GM18505 (cell line): ENCODE measurements around the gene TCF12.

Experiments
- ATAC-seq: cut with Tn5 transposase; IDR thresholded peaks from one replicate; pipeline ENCODE4 v1.9.1; 2021; ENCODE audit not compliant: unreplicated experiment
- POLR2A ChIP-seq: IDR thresholded peaks from 4 replicates; pipeline ENCODE4 v1.6.1; 2011; ENCODE audit warnings: borderline replicate concordance; ENCODE audit not compliant: insufficient read depth, insufficient read length; ENCODE audit errors: extremely low read depth

TCF12 gene

DNA sequence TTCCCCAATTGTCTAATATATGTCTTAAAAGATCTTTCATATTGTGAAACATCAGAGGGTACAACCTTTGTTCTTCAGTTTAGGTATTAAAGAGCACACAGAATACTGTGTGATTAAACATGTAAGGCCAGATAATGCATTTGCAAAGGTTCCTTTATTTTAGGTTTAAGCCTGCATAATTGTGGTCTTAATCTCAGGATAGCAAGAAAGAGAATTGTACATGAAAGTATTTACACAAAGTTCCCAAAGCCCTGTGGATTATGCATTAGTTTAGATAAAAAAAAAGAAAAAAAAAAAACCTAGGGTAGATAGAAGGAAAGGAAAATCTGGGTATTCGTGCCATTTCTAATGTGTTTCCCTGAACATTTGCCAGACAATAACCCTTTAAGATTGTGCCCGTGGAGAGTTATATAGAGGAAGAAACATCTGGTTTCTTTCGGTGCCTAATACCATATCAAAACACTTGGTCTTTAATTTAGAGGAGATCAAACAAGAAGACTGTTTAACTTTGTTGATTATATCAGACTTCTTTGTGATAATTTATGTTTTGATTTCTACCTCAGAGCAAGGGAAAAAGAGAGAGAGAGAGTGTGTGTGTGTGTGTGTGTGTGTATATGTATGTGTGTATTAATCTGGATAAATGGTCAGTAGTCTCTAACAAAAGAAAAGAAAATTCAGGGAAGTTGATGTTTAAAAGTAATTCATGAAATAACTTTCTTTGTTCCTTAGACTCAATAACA, 318.3 kb downstream of the TCF12 start:
- no peak for ATAC-seq
- TF ChIP-seq POLR2A: no peak

DNA sequence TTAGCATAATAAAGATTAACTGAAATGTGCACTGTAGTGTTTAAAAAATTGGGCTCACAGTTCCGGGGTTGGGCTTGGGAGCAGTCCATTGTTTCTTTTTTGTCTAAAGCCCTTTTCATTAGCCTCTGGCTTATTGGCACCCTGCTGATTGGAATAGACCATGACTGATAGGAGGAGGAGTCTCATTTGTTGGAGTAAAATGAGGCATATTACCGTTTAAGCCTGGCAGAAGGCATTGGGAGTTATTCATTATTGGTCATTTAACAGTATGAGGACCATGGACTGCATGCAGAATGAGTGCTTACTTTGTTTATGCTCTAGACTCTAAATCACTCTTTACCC, 318.8 kb downstream of the TCF12 start:
- no peak for ATAC-seq
- no peak for TF ChIP-seq POLR2A

DNA sequence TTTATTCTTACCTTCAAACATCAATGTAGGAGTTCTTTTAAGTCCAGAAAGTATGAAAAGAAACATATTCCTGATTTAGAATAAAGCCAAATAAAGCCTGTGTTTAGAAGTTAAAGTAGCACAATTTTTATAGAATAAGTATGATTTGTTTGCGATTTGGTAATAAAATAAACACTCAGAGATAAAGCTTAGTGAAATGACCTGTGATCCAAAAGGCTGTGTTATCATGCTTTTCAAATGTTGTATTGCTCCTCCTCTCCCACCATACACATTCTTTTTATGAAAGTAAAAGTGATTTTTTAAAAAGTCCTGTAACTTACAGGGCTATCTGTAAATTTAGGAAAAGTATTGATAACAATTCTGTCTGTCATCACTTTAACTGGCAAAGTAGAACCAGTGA, 319.2 kb downstream of the TCF12 start:
- TF ChIP-seq POLR2A: no peak
- no peak for ATAC-seq

- ATAC-seq: no peak
- TF ChIP-seq POLR2A: no peak
Observed at GRCh38 chr15:57245130-57245529, 326.7 kb downstream of the TCF12 start.

DNA sequence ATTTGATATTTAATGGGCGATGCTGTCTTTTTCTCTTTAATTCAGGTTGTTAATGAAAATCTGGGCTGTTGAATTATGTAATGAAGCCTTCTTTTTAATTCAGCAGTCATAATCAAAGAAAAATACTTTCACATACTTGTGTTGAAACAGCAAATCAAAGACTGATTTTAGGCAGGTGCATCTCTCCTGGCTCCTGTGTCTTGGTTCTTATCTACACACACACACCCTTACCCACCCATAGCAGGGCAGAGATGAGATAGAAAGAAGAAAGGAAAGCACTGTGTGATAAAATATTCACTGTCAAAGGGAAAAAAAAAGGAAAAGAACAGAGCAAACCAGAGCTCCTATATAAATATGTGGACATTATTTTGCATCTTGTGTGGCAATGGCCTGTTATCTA, 327.3 kb downstream of the TCF12 start:
- no peak for TF ChIP-seq POLR2A
- ATAC-seq: no peak

DNA sequence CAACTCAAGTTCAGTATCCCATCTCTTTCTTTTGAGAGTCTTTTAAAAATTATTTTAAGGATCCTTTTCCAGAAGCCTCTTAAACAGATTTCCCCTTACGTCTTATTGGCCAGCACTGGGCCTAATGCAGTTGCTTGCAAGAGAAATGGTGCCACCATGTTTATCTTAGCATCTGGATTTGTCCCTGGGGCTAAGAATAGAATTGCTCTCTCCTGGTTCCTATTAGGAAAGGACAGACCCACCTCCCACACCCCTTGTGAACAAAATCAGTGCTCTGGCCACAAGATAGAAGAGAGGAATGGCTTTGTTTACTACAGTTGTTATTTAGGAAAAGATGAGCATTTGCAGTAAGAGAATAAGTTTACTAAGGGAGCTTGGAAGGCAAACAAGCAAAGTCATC, 329.6 kb downstream of the TCF12 start:
- no peak for TF ChIP-seq POLR2A
- ATAC-seq: no peak

- ATAC-seq: no peak
- TF ChIP-seq POLR2A: no peak
Observed at GRCh38 chr15:57251308-57251707, 332.9 kb downstream of the TCF12 start.

GRCh38 chr15:57251941-57252340, 333.5 kb downstream of the TCF12 start:
- no peak for TF ChIP-seq POLR2A
- ATAC-seq: no peak

- TF ChIP-seq POLR2A: no peak
- ATAC-seq: no peak
Observed at GRCh38 chr15:57253082-57253481, 334.6 kb downstream of the TCF12 start.

GRCh38 chr15:57253500-57253899, 335.1 kb downstream of the TCF12 start:
- ATAC-seq: no peak
- no peak for TF ChIP-seq POLR2A

GRCh38 chr15:57255751-57256341, 337.4 kb downstream of the TCF12 start:
- no peak for TF ChIP-seq POLR2A
- ATAC-seq: no peak

- ATAC-seq: no peak
- no peak for TF ChIP-seq POLR2A
Observed at GRCh38 chr15:57256939-57257338, 338.5 kb downstream of the TCF12 start.

DNA sequence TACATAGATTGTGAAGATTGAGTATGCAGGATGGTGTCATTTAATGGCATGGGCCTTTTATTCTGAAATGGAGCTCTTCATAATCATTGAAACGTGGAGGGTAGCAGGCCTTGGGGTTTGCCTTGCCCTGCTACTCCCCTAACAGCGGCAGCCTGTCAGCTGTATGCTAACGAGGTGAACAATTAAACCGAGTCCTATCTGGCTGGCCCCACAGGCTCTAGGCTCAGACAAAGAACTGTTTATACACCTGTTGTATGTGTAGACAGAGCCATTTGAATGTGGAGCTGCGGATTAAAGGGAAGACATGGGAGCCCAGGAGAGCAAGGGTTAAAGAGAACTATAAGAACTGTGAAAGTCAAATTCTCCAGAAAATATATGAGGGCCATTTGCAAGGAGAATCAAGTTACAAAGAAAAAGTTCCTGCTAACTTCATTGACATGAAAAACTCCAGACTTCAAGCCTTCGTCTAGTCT, 341.2 kb downstream of the TCF12 start:
- ATAC-seq: no peak
- TF ChIP-seq POLR2A: no peak

GRCh38 chr15:57263520-57263919, 345.1 kb downstream of the TCF12 start:
- TF ChIP-seq POLR2A: no peak
- ATAC-seq: no peak
